Subcutaneous abdominal adipose tissue (tissue), 5 donors: ENCODE data around the gene EXD3.

Experiments
- H3K27ac ChIP-seq: one replicate; pipeline ENCODE4 v1.7.0; 2013; ENCODE audit warnings: low read depth, mild to moderate bottlenecking, inconsistent platforms, low read length, moderate library complexity
- H3K27me3 ChIP-seq, 5 donors: one replicate each; pipeline ENCODE4 v1.7.0; 2013; ENCODE audit warnings: low read length in 5 of 5, inconsistent platforms in 1 of 5; ENCODE audit not compliant: control insufficient read depth in 5 of 5, insufficient read depth in 4 of 5
- H3K36me3 ChIP-seq, 5 donors: one replicate each; pipeline ENCODE4 v1.7.0; 2013; ENCODE audit warnings: low read length in 5 of 5; ENCODE audit not compliant: control insufficient read depth in 5 of 5, insufficient read depth in 5 of 5
- H3K4me1 ChIP-seq, 5 donors: one replicate each; pipeline ENCODE4 v1.7.0; 2013; ENCODE audit warnings: low read length in 5 of 5, mild to moderate bottlenecking in 3 of 5, moderate library complexity in 1 of 5; ENCODE audit not compliant: control insufficient read depth in 5 of 5, insufficient read depth in 5 of 5
- H3K4me3 ChIP-seq, 5 donors: one replicate each; pipeline ENCODE4 v1.7.0; 2013; ENCODE audit warnings: low read length in 5 of 5, low read depth in 1 of 5
- H3K9ac ChIP-seq, 5 donors: one replicate each; pipeline ENCODE4 v1.7.0; 2013; ENCODE audit warnings: low read length in 5 of 5, mild to moderate bottlenecking in 4 of 5, moderate library complexity in 3 of 5
- H3K9me3 ChIP-seq, 5 donors: one replicate each; pipeline ENCODE4 v1.7.0; 2013; ENCODE audit warnings: low read length in 5 of 5; ENCODE audit not compliant: control insufficient read depth in 5 of 5
- donor health status: healthy.
- donor health status: healthy.
- donor health status: healthy.
- donor health status: healthy.
- donor health status: healthy.

EXD3 gene

GRCh38 chr9:137278061-137278701 is 144.8 kb downstream of the EXD3 start:
- Histone ChIP-seq H3K9me3 (peaks cover 0 to 3% (median 0%) of the 10 kb centered on the region in 5 donors), H3K27me3 (peaks cover 0 to 22% (median 10%) of the 10 kb centered on the region in 5 donors), H3K36me3 (peaks cover 0 to 22% (median 8%) of the 10 kb centered on the region in 5 donors), H3K27ac (peak overlapping the region; percentile 89), H3K4me1 (peaks cover 0 to 62% (median 48%) of the 10 kb centered on the region in 5 donors), H3K9ac (peak overlapping the region in 4 of 5 donors; percentile 35 to 81 (median 58)), H3K4me3 (peak overlapping the region in 4 of 5 donors; percentile 56 to 68 (median 64))

GRCh38 chr9:137277329-137278041 is 145.5 kb downstream of the EXD3 start, which contains the start of gene TOR4A:
TSS of gene TOR4A (plus strand) at chr9:137277726. CDS start at chr9:137278690, 964 bp downstream.
- Histone ChIP-seq H3K36me3 (peaks cover 0 to 29% (median 14%) of the 10 kb centered on the region in 5 donors), H3K4me3 (peak within 1 kb of the TSS in 4 of 5 donors; percentile 56 to 68 (median 64)), H3K27me3 (peaks cover 0 to 22% (median 10%) of the 10 kb centered on the region in 5 donors), H3K9ac (peak within 1 kb of the TSS in 4 of 5 donors; percentile 38 to 81 (median 71)), H3K27ac (peak within 1 kb of the TSS; percentile 89), H3K9me3 (peaks cover 0 to 3% (median 0%) of the 10 kb centered on the region in 5 donors), H3K4me1 (peaks cover 0 to 62% (median 48%) of the 10 kb centered on the region in 5 donors)

- Histone ChIP-seq H3K27me3 (peaks cover 0 to 22% (median 10%) of the 10 kb centered on the region in 5 donors), H3K4me3 (peak overlapping the region in 4 of 5 donors; percentile 45 to 68 (median 64)), H3K9ac (peak overlapping the region in 3 of 5 donors; percentile 64 to 81 (median 78)), H3K4me1 (peaks cover 0 to 62% (median 48%) of the 10 kb centered on the region in 5 donors), H3K36me3 (peaks cover 0 to 34% (median 21%) of the 10 kb centered on the region in 5 donors), H3K9me3 (peaks cover 0 to 3% (median 0%) of the 10 kb centered on the region in 5 donors), H3K27ac (peak overlapping the region; percentile 89)
These were observed 146.3 kb downstream of the EXD3 start for GRCh38 chr9:137276473-137277328.

GRCh38 chr9:137275588-137276472 is 147.1 kb downstream of the EXD3 start:
- peak overlapping the region; percentile 89 for H3K27ac ChIP-seq

GRCh38 chr9:137275203-137275587 is 147.8 kb downstream of the EXD3 start:
- Histone ChIP-seq H3K4me3 (no peak overlapping the region), H3K9me3 (peaks cover 0 to 3% (median 0%) of the 10 kb centered on the region in 5 donors), H3K27me3 (peaks cover 0 to 22% (median 10%) of the 10 kb centered on the region in 5 donors), H3K27ac (no peak overlapping the region), H3K9ac (no peak overlapping the region), H3K36me3 (peaks cover 0 to 43% (median 27%) of the 10 kb centered on the region in 5 donors), H3K4me1 (peaks cover 0 to 49% (median 37%) of the 10 kb centered on the region in 5 donors)

More at GRCh38 chr9:137275588-137276472, 147.1 kb downstream of the EXD3 start:
- H3K4me1 ChIP-seq, result peaks cover 0 to 55% (median 43%) of the 10 kb centered on the region in 5 donors
- no peak overlapping the region for H3K4me3 ChIP-seq
- H3K9ac ChIP-seq, result peak overlapping the region in 3 of 5 donors; percentile 64 to 81 (median 78)
- H3K36me3 ChIP-seq, result peaks cover 0 to 40% (median 25%) of the 10 kb centered on the region in 5 donors
- peaks cover 0 to 3% (median 0%) of the 10 kb centered on the region in 5 donors for H3K9me3 ChIP-seq
- H3K27me3 ChIP-seq, result peaks cover 0 to 22% (median 10%) of the 10 kb centered on the region in 5 donors

GRCh38 chr9:137273611-137274320 is 149.2 kb downstream of the EXD3 start:
- Histone ChIP-seq H3K4me1 (peaks cover 4 to 54% (median 45%) of the 10 kb centered on the region in 5 donors), H3K27ac (no peak overlapping the region)

GRCh38 chr9:137273095-137273490 is 149.9 kb downstream of the EXD3 start:
- H3K27me3 ChIP-seq, result peaks cover 0 to 6% (median 2%) of the 10 kb centered on the region in 5 donors
- no peak overlapping the region for H3K27ac ChIP-seq
- no peak overlapping the region for H3K9ac ChIP-seq
- peaks cover 6 to 57% (median 51%) of the 10 kb centered on the region in 5 donors for H3K4me1 ChIP-seq
- H3K36me3 ChIP-seq, result peaks cover 0 to 42% (median 33%) of the 10 kb centered on the region in 5 donors
- H3K9me3 ChIP-seq, result no peaks in the 10 kb centered on the region
- H3K4me3 ChIP-seq, result no peak overlapping the region

More at GRCh38 chr9:137273611-137274320, 149.2 kb downstream of the EXD3 start:
- H3K9me3 ChIP-seq, result peaks cover 0 to under 1% (median 0%) of the 10 kb centered on the region in 5 donors
- H3K27me3 ChIP-seq, result peaks cover 0 to 9% (median 3%) of the 10 kb centered on the region in 5 donors
- H3K9ac ChIP-seq, result peak overlapping the region in 1 of 5 donors; percentile 15
- no peak overlapping the region for H3K4me3 ChIP-seq
- H3K36me3 ChIP-seq, result peaks cover 0 to 38% (median 31%) of the 10 kb centered on the region in 5 donors

GRCh38 chr9:137272241-137273094 is 150.5 kb downstream of the EXD3 start:
- Histone ChIP-seq H3K4me1 (peaks cover 6 to 54% (median 45%) of the 10 kb centered on the region in 5 donors), H3K27ac (no peak overlapping the region), H3K9ac (no peak overlapping the region), H3K36me3 (peaks cover 0 to 48% (median 39%) of the 10 kb centered on the region in 5 donors), H3K4me3 (no peak overlapping the region), H3K27me3 (peaks cover 0 to 6% (median 2%) of the 10 kb centered on the region in 5 donors), H3K9me3 (no peaks in the 10 kb centered on the region)
